Neuronal stem cell (in vitro differentiated cells): ENCODE measurements around the gene HAVCR1.
"Not testable (repeated sequence)": the region's sequence is repeated elsewhere in the genome, so short reads cannot be mapped to it uniquely, and the experiment has no call there.

Experiments
- DNase-seq: peaks from one replicate; pipeline ENCODE4 v3.0.0-alpha.2; 2013; ENCODE audit warnings: low spot score
- H2AFZ ChIP-seq: one replicate; pipeline ENCODE4 v1.6.1; 2013; ENCODE audit warnings: mild to moderate bottlenecking, low read length, inconsistent platforms
- H2AK5ac ChIP-seq: 2 replicates; pipeline ENCODE4 v1.6.1; 2013; ENCODE audit warnings: low read depth, mild to moderate bottlenecking, inconsistent platforms, low read length, moderate library complexity, mixed read lengths
- H2BK120ac ChIP-seq: 2 replicates; pipeline ENCODE4 v1.6.1; 2013; ENCODE audit warnings: low read depth, mild to moderate bottlenecking, inconsistent platforms, low read length, moderate library complexity, mixed read lengths
- H2BK12ac ChIP-seq: one replicate; pipeline ENCODE4 v1.6.1; 2013; ENCODE audit warnings: low read length, inconsistent platforms
- H2BK15ac ChIP-seq: 2 replicates; pipeline ENCODE4 v1.6.1; 2013; ENCODE audit warnings: mild to moderate bottlenecking, low read length, inconsistent platforms, mixed read lengths
- H2BK5ac ChIP-seq: one replicate; pipeline ENCODE4 v1.6.1; 2013; ENCODE audit warnings: inconsistent platforms, mild to moderate bottlenecking, low read length, moderate library complexity
- H3K14ac ChIP-seq: one replicate; pipeline ENCODE4 v1.6.1; 2013; ENCODE audit warnings: low read length, inconsistent platforms
- H3K18ac ChIP-seq: 2 replicates; pipeline ENCODE4 v1.6.1; 2013; ENCODE audit warnings: low read length, inconsistent platforms
- H3K23ac ChIP-seq: 2 replicates; pipeline ENCODE4 v1.6.1; 2013; ENCODE audit warnings: low read depth, mild to moderate bottlenecking, mixed read lengths, low read length, inconsistent platforms; ENCODE audit not compliant: poor library complexity
- H3K27ac ChIP-seq: replicated peaks from 3 replicates; pipeline ENCODE4 v1.5.1; 2013; ENCODE audit warnings: low read length, inconsistent platforms
- H3K27me3 ChIP-seq, 3 experiments: 2 replicates each; pipeline ENCODE4 v1.6.1; 2013; ENCODE audit warnings: low read length in 3 of 3, mild to moderate bottlenecking in 2 of 3, inconsistent platforms in 1 of 3, low read depth in 1 of 3, mixed read lengths in 1 of 3, moderate library complexity in 1 of 3; ENCODE audit not compliant: control insufficient read depth in 3 of 3, insufficient read depth in 3 of 3
- H3K36me3 ChIP-seq, 2 donors: replicated peaks in 1 of 2; 2 replicates each; pipeline ENCODE4 v1.6.1; 2013; ENCODE audit warnings: low read length in 2 of 2; ENCODE audit not compliant: control insufficient read depth in 2 of 2, insufficient read depth in 2 of 2
- H3K4ac ChIP-seq: 2 replicates; pipeline ENCODE4 v1.6.1; 2013; ENCODE audit warnings: inconsistent platforms, mild to moderate bottlenecking, low read length, moderate library complexity
- H3K4me1 ChIP-seq, 2 donors: 1 replicate in 1 of 2; 2 replicates in 1 of 2; pipeline ENCODE4 v1.6.1; 2013; ENCODE audit warnings: low read length in 2 of 2, low read depth in 1 of 2; ENCODE audit not compliant: control insufficient read depth in 2 of 2, insufficient read depth in 1 of 2
- H3K4me2 ChIP-seq: one replicate; pipeline ENCODE4 v1.6.1; 2013; ENCODE audit warnings: mild to moderate bottlenecking, low read length, inconsistent platforms; ENCODE audit not compliant: insufficient read depth, poor library complexity, severe bottlenecking
- H3K4me3 ChIP-seq, 2 donors: 2 replicates each; pipeline ENCODE4 v1.5.1; 2013; ENCODE audit warnings: low read length in 2 of 2, mild to moderate bottlenecking in 2 of 2, inconsistent platforms in 1 of 2, moderate library complexity in 1 of 2
- H3K79me1 ChIP-seq: one replicate; pipeline ENCODE4 v1.6.1; 2013; ENCODE audit warnings: low read depth, mild to moderate bottlenecking, inconsistent platforms, low read length, moderate library complexity
- H3K9ac ChIP-seq: one replicate; pipeline ENCODE4 v1.6.1; 2013; ENCODE audit warnings: mild to moderate bottlenecking, low read depth, low read length, inconsistent platforms; ENCODE audit not compliant: poor library complexity
- H3K9me3 ChIP-seq, 2 donors: replicated peaks in 1 of 2; 2 replicates each; pipeline versions ENCODE3 to v1.6.1; 2013; ENCODE audit warnings: low read length in 2 of 2, mild to moderate bottlenecking in 2 of 2, inconsistent platforms in 1 of 2, low read depth in 1 of 2, mixed read lengths in 1 of 2, moderate library complexity in 1 of 2; ENCODE audit not compliant: control insufficient read depth in 2 of 2, insufficient read depth in 1 of 2
- H4K8ac ChIP-seq: one replicate; pipeline ENCODE4 v1.6.1; 2013; ENCODE audit warnings: low read depth, mild to moderate bottlenecking, inconsistent platforms, low read length, moderate library complexity
- H4K91ac ChIP-seq: one replicate; pipeline ENCODE4 v1.6.1; 2013; ENCODE audit warnings: low read length, low read depth, mild to moderate bottlenecking, inconsistent platforms; ENCODE audit not compliant: poor library complexity
- WGBS, 2 donors: extraction: QIAGEN DNeasy Blood & Tissue Kit; methylation state at CpG; one replicate each; pipeline ENCODE4 v1.1.7; 2013; ENCODE audit warnings: missing lambda C conversion rate in 2 of 2, mixed read lengths in 1 of 2; ENCODE audit not compliant: insufficient read length in 2 of 2, insufficient replicate concordance in 1 of 2; ENCODE audit errors: extremely low coverage in 2 of 2; 5-methylcytosine and 5-hydroxymethylcytosine counted together

HAVCR1 gene

DNA sequence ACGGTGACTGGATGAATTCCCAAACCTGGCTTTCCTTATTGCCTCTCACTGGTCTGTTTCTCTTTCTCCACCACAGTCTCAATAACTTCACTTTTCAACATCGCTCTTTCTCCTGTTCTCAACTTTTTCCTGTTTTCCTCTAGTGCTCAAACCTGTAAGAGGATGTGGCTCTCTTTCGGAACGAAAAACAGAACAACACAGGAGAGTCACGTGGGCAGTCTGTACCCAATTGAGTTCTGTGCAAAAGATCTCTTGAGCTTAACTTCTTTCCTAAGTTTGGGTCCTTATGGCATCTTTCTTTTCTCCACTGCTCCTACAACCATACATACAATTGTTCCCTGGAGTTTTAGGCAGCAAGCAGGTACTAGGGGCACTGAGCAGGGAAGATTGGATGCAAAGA is 8.9 kb downstream of the HAVCR1 start:
- H3K4me3 ChIP-seq: no peak overlapping the region
- H3K9ac ChIP-seq: no peak overlapping the region
- no peak overlapping the region for H3K23ac ChIP-seq
- no peak overlapping the region for H3K4ac ChIP-seq
- no peaks in the 10 kb centered on the region for H3K27me3 ChIP-seq
- no peak overlapping the region for H2AFZ ChIP-seq
- no peak overlapping the region for H4K8ac ChIP-seq
- H2BK5ac ChIP-seq: no peak overlapping the region
- H3K36me3 ChIP-seq: no peaks in the 10 kb centered on the region
- no peak overlapping the region for H2AK5ac ChIP-seq
- H2BK15ac ChIP-seq: no peak overlapping the region
- no peaks in the 10 kb centered on the region for H3K4me1 ChIP-seq
- no peak overlapping the region for H4K91ac ChIP-seq
- no peak overlapping the region for H3K4me2 ChIP-seq
- no peak for DNase-seq
- H3K14ac ChIP-seq: no peak overlapping the region
- H3K79me1 ChIP-seq: no peaks in the 10 kb centered on the region
- no peak overlapping the region for H3K27ac ChIP-seq
- no peak overlapping the region for H2BK12ac ChIP-seq
- H3K18ac ChIP-seq: no peak overlapping the region
- no peaks in the 10 kb centered on the region for H3K9me3 ChIP-seq
- no peak overlapping the region for H2BK120ac ChIP-seq
- 100% methylated on average over 1 of the region's 5 CpGs; no CpG with 5 or more reads in 1 of the 2 donors for whole genome bisulfite sequencing, 2 donors

DNA sequence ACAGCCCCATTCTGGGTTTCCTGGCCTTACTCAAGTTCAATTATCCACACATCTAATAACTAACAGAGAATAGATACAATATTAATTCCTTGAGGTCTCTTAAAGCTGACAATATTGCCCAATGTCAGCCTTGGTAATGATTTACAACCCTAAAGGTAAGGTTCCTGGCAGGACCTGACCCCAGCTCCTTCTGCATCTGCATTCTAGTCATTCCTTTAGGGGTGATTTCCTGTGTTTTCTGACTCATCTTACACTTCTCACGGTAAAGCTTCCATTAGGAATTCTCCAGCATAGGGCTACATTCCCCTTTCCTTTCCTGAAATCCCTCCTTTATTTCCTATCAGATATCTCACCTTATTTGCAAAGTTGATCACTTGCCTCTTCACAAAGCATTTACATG is 9.3 kb downstream of the HAVCR1 start:
- Histone ChIP-seq H2AK5ac (no peak overlapping the region), H3K79me1 (no peaks in the 10 kb centered on the region), H3K27me3 (no peaks in the 10 kb centered on the region), H3K4me1 (no peaks in the 10 kb centered on the region), H2BK120ac (no peak overlapping the region), H3K9me3 (no peaks in the 10 kb centered on the region), H3K36me3 (no peaks in the 10 kb centered on the region), H3K23ac (no peak overlapping the region), H3K4ac (no peak overlapping the region), H3K14ac (no peak overlapping the region), H2BK12ac (no peak overlapping the region), H4K91ac (no peak overlapping the region), H3K4me2 (no peak overlapping the region), H2BK5ac (no peak overlapping the region), H3K27ac (no peak overlapping the region), H3K9ac (no peak overlapping the region), H3K4me3 (no peak overlapping the region), H2AFZ (no peak overlapping the region), H4K8ac (no peak overlapping the region), H2BK15ac (no peak overlapping the region), H3K18ac (no peak overlapping the region)
- no peak for DNase-seq
- WGBS, 2 donors: no CpG with 5 or more reads among the region's 1 CpG

DNA sequence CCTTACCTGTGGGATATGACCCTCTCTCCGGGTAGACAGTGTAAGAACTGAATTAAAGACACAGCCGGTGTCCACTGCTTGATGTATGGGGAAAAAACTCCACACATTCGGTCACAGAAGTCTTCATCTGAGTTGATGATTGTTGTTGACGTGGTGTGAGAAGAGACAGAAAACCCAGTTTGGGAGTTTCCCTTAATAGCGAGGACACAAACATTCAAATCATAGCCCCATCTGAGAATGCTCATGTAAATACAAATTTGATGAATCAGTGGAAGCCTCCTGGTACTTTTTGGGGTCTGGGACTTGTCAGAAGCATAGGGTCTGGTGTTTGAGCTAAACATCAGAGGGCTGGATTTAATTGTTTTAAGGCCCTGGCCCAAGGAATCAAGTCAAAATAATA is 11.0 kb downstream of the HAVCR1 start:
- no peak overlapping the region for H2BK12ac ChIP-seq
- no peak overlapping the region for H3K4me3 ChIP-seq
- no peak overlapping the region for H3K14ac ChIP-seq
- WGBS, 2 donors: no CpG with 5 or more reads among the region's 5 CpGs
- H3K4me1 ChIP-seq: no peaks in the 10 kb centered on the region
- H3K4ac ChIP-seq: no peak overlapping the region
- no peak overlapping the region for H3K23ac ChIP-seq
- H3K36me3 ChIP-seq: no peaks in the 10 kb centered on the region
- no peak overlapping the region for H2BK15ac ChIP-seq
- H3K18ac ChIP-seq: no peak overlapping the region
- no peak overlapping the region for H2AK5ac ChIP-seq
- H3K79me1 ChIP-seq: no peaks in the 10 kb centered on the region
- no peak overlapping the region for H2BK120ac ChIP-seq
- no peaks in the 10 kb centered on the region for H3K27me3 ChIP-seq
- no peak overlapping the region for H4K91ac ChIP-seq
- no peak overlapping the region for H2BK5ac ChIP-seq
- H3K4me2 ChIP-seq: no peak overlapping the region
- no peaks in the 10 kb centered on the region for H3K9me3 ChIP-seq
- no peak overlapping the region for H2AFZ ChIP-seq
- H3K27ac ChIP-seq: no peak overlapping the region
- no peak for DNase-seq
- no peak overlapping the region for H3K9ac ChIP-seq
- no peak overlapping the region for H4K8ac ChIP-seq

DNA sequence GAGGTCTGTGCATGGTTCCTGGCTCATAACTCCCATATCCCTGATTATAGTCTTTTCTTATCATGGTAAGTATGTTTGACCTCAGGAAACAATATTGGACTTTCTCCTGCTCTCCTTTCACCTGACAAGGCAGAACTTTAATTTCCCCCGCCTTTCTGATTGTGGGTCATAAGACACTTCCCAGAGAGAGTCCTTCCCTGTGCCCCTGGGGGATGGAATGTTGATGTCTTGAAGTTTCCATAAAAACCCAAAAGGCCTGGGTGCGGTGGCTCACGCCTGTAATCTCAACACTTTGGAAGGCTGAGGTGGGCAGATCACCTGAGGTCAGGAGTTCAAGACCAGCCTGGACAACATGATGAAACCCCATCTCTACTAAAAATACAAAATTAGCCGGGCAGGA is 11.9 kb downstream of the HAVCR1 start:
- H3K4me2 ChIP-seq, H3K36me3 ChIP-seq, H3K9me3 ChIP-seq, H2AK5ac ChIP-seq, H3K27me3 ChIP-seq, H4K8ac ChIP-seq, H3K18ac ChIP-seq, H3K4ac ChIP-seq, H2BK12ac ChIP-seq, DNase-seq, H3K9ac ChIP-seq, H3K79me1 ChIP-seq, H2BK15ac ChIP-seq, H3K14ac ChIP-seq, H3K23ac ChIP-seq, H3K4me1 ChIP-seq, H2BK5ac ChIP-seq, H2BK120ac ChIP-seq, H3K27ac ChIP-seq, H4K91ac ChIP-seq, H3K4me3 ChIP-seq, H2AFZ ChIP-seq: not testable (repeated sequence)
- WGBS, 2 donors: no CpG with 5 or more reads among the region's 4 CpGs
